ENCODE data around the gene ARSH. TPM values are rescaled to one million over a fixed set of nuclear protein-coding genes. Genes with fewer than 3 reads are reported as not detected.

ARSH gene
- total and polyA plus RNA-seq, 10 of the 15 experiments (the other 5 are each of a cell fraction or from before 2014, with no cell fraction given), result 0.12 TPM; not detected in 9

- TF ChIP-seq HSF1 (IDR thresholded peaks at IDR 0.05; ENCODE audit: low read depth, low read length), result no peak
- TF ChIP-seq BRCA1 (IDR thresholded peaks at IDR 0.05; ENCODE audit: low read depth, low read length), result no peak
- no peak for TF ChIP-seq ZBTB11 (CRISPR knock-in tag; IDR thresholded peaks at IDR 0.05)
- TF ChIP-seq BCL3 (IDR thresholded peaks at IDR 0.05; ENCODE audit: borderline replicate concordance, insufficient read depth, low read depth, low read length, poor library complexity, severe bottlenecking), result no peak
- TF ChIP-seq RELA (IDR thresholded peaks at IDR 0.05; ENCODE audit: borderline replicate concordance, partially characterized antibody), result no peak
Measured at GRCh38 chrX:2960861-2961515, 45.4 kb upstream of the ARSH start (continued).
